ENCODE data around the gene STARD13.

STARD13 gene

GRCh38 chr13:33218020-33218419, 67.5 kb downstream of the STARD13 start:
- no peaks in the 10 kb centered on the region for H3K36me3 Mint-ChIP-seq
- no peak overlapping the region for H3K4me3 Mint-ChIP-seq
- no peaks in the 10 kb centered on the region for H3K4me1 Mint-ChIP-seq (ENCODE audit: low read depth)
- H3K9me3 Mint-ChIP-seq (ENCODE audit: low read depth), result no peaks in the 10 kb centered on the region
- H3K27ac Mint-ChIP-seq, result no peak overlapping the region
- no peaks in the 10 kb centered on the region for H3K27me3 Mint-ChIP-seq

- Mint-ChIP-seq H3K4me1 (ENCODE audit: low read depth) (no peaks in the 10 kb centered on the region), H3K36me3 (no peaks in the 10 kb centered on the region), H3K27me3 (no peaks in the 10 kb centered on the region), H3K27ac (no peak overlapping the region), H3K4me3 (no peak overlapping the region), H3K9me3 (ENCODE audit: low read depth) (no peaks in the 10 kb centered on the region)
These were observed 68.3 kb downstream of the STARD13 start for GRCh38 chr13:33217256-33217655.

GRCh38 chr13:33213797-33214196, 71.8 kb downstream of the STARD13 start:
- H3K4me3 Mint-ChIP-seq, result no peak overlapping the region
- H3K27ac Mint-ChIP-seq, result no peak overlapping the region
- peaks cover 3% of the 10 kb centered on the region for H3K27me3 Mint-ChIP-seq
- H3K9me3 Mint-ChIP-seq (ENCODE audit: low read depth), result no peaks in the 10 kb centered on the region
- no peaks in the 10 kb centered on the region for H3K36me3 Mint-ChIP-seq
- no peaks in the 10 kb centered on the region for H3K4me1 Mint-ChIP-seq (ENCODE audit: low read depth)

- Mint-ChIP-seq H3K36me3 (no peaks in the 10 kb centered on the region), H3K27me3 (peaks cover 5% of the 10 kb centered on the region), H3K4me1 (ENCODE audit: low read depth) (no peaks in the 10 kb centered on the region), H3K9me3 (ENCODE audit: low read depth) (no peaks in the 10 kb centered on the region), H3K4me3 (no peak overlapping the region), H3K27ac (no peak overlapping the region)
These were observed 72.4 kb downstream of the STARD13 start for GRCh38 chr13:33213024-33213768.

GRCh38 chr13:33212396-33212795, 73.2 kb downstream of the STARD13 start:
- H3K27me3 Mint-ChIP-seq, result peaks cover 10% of the 10 kb centered on the region
- H3K9me3 Mint-ChIP-seq (ENCODE audit: low read depth), result no peaks in the 10 kb centered on the region
- no peak overlapping the region for H3K27ac Mint-ChIP-seq
- no peaks in the 10 kb centered on the region for H3K4me1 Mint-ChIP-seq (ENCODE audit: low read depth)
- no peaks in the 10 kb centered on the region for H3K36me3 Mint-ChIP-seq
- no peak overlapping the region for H3K4me3 Mint-ChIP-seq

- H3K4me3 Mint-ChIP-seq, result no peak overlapping the region
- H3K4me1 Mint-ChIP-seq (ENCODE audit: low read depth), result peaks cover 5% of the 10 kb centered on the region
- H3K9me3 Mint-ChIP-seq (ENCODE audit: low read depth), result no peaks in the 10 kb centered on the region
- H3K27ac Mint-ChIP-seq, result no peak overlapping the region
- no peaks in the 10 kb centered on the region for H3K36me3 Mint-ChIP-seq
- peaks cover 11% of the 10 kb centered on the region for H3K27me3 Mint-ChIP-seq
These were observed 75.5 kb downstream of the STARD13 start for GRCh38 chr13:33210090-33210489.

GRCh38 chr13:33208290-33209220, 77.0 kb downstream of the STARD13 start:
- peaks cover 14% of the 10 kb centered on the region for H3K27me3 Mint-ChIP-seq
- H3K4me1 Mint-ChIP-seq (ENCODE audit: low read depth), result peaks cover 10% of the 10 kb centered on the region
- H3K27ac Mint-ChIP-seq, result no peak overlapping the region
- no peaks in the 10 kb centered on the region for H3K36me3 Mint-ChIP-seq
- H3K4me3 Mint-ChIP-seq, result no peak overlapping the region
- no peaks in the 10 kb centered on the region for H3K9me3 Mint-ChIP-seq (ENCODE audit: low read depth)

GRCh38 chr13:33207615-33207961, 78.0 kb downstream of the STARD13 start:
- no peak overlapping the region for H3K27ac Mint-ChIP-seq

GRCh38 chr13:33206945-33207614, 78.5 kb downstream of the STARD13 start:
- no peak overlapping the region for H3K27ac Mint-ChIP-seq
- no peaks in the 10 kb centered on the region for H3K36me3 Mint-ChIP-seq
- H3K4me1 Mint-ChIP-seq (ENCODE audit: low read depth), result peaks cover 10% of the 10 kb centered on the region
- H3K27me3 Mint-ChIP-seq, result peaks cover 14% of the 10 kb centered on the region
- no peak overlapping the region for H3K4me3 Mint-ChIP-seq
- H3K9me3 Mint-ChIP-seq (ENCODE audit: low read depth), result no peaks in the 10 kb centered on the region

More at GRCh38 chr13:33207615-33207961, 78.0 kb downstream of the STARD13 start:
- H3K27me3 Mint-ChIP-seq, result peaks cover 14% of the 10 kb centered on the region
- H3K4me1 Mint-ChIP-seq (ENCODE audit: low read depth), result peaks cover 10% of the 10 kb centered on the region
- H3K36me3 Mint-ChIP-seq, result no peaks in the 10 kb centered on the region
- H3K9me3 Mint-ChIP-seq (ENCODE audit: low read depth), result no peaks in the 10 kb centered on the region
- no peak overlapping the region for H3K4me3 Mint-ChIP-seq

- H3K27ac Mint-ChIP-seq, result no peak overlapping the region
- H3K4me3 Mint-ChIP-seq, result no peak overlapping the region
- H3K27me3 Mint-ChIP-seq, result peaks cover 14% of the 10 kb centered on the region
- no peaks in the 10 kb centered on the region for H3K36me3 Mint-ChIP-seq
- H3K4me1 Mint-ChIP-seq (ENCODE audit: low read depth), result peaks cover 10% of the 10 kb centered on the region
- no peaks in the 10 kb centered on the region for H3K9me3 Mint-ChIP-seq (ENCODE audit: low read depth)
These were observed 79.1 kb downstream of the STARD13 start for GRCh38 chr13:33206425-33206824.

GRCh38 chr13:33205804-33206221, 79.7 kb downstream of the STARD13 start:
- Mint-ChIP-seq H3K36me3 (no peaks in the 10 kb centered on the region), H3K27me3 (peaks cover 14% of the 10 kb centered on the region), H3K27ac (no peak overlapping the region)

GRCh38 chr13:33205224-33205623, 80.3 kb downstream of the STARD13 start:
- Mint-ChIP-seq H3K27me3 (peaks cover 14% of the 10 kb centered on the region), H3K4me3 (no peak overlapping the region), H3K27ac (no peak overlapping the region), H3K9me3 (ENCODE audit: low read depth) (no peaks in the 10 kb centered on the region), H3K4me1 (ENCODE audit: low read depth) (peaks cover 10% of the 10 kb centered on the region), H3K36me3 (no peaks in the 10 kb centered on the region)

More at GRCh38 chr13:33205804-33206221, 79.7 kb downstream of the STARD13 start:
- Mint-ChIP-seq H3K4me1 (ENCODE audit: low read depth) (peaks cover 10% of the 10 kb centered on the region), H3K4me3 (no peak overlapping the region), H3K9me3 (ENCODE audit: low read depth) (no peaks in the 10 kb centered on the region)

GRCh38 chr13:33204130-33204927, 81.2 kb downstream of the STARD13 start:
- Mint-ChIP-seq H3K9me3 (ENCODE audit: low read depth) (no peaks in the 10 kb centered on the region), H3K4me1 (ENCODE audit: low read depth) (peaks cover 10% of the 10 kb centered on the region), H3K4me3 (no peak overlapping the region), H3K27me3 (peaks cover 11% of the 10 kb centered on the region), H3K36me3 (no peaks in the 10 kb centered on the region), H3K27ac (no peak overlapping the region)

GRCh38 chr13:33202644-33203169, 82.8 kb downstream of the STARD13 start:
- no peaks in the 10 kb centered on the region for H3K36me3 Mint-ChIP-seq
- H3K4me1 Mint-ChIP-seq (ENCODE audit: low read depth), result peaks cover 10% of the 10 kb centered on the region
- H3K4me3 Mint-ChIP-seq, result no peak overlapping the region
- no peaks in the 10 kb centered on the region for H3K9me3 Mint-ChIP-seq (ENCODE audit: low read depth)
- H3K27ac Mint-ChIP-seq, result no peak overlapping the region
- H3K27me3 Mint-ChIP-seq, result peaks cover 8% of the 10 kb centered on the region

Data from activated naive CD8-positive, alpha-beta T cell (primary cell).